ENCODE data around the gene TMOD2. TPM values are rescaled to one million over a fixed set of nuclear protein-coding genes. Genes with fewer than 3 reads are reported as not detected.
A peak's percentile ranks its signal among the peaks of the same experiment; 100 is the strongest.
"Not testable (repeated sequence)": the region's sequence is repeated elsewhere in the genome, so short reads cannot be mapped to it uniquely, and the experiment has no call there.

The TMOD2 gene
- total RNA-seq, 1 donor from 2014 or later, result 10.2 TPM

GRCh38 chr15:51775967-51776816 lies 24.8 kb downstream of the TMOD2 start:
- peak; percentile 22 for DNase-seq

- DNase-seq, result peak; percentile 66
Observed at GRCh38 chr15:51776952-51777569, 25.7 kb downstream of the TMOD2 start.

- no peak for DNase-seq
Observed at GRCh38 chr15:51780636-51781035, 29.2 kb downstream of the TMOD2 start.

GRCh38 chr15:51781506-51781905 lies 30.1 kb downstream of the TMOD2 start:
- no peak for DNase-seq

- DNase-seq, result no peak
Observed at GRCh38 chr15:51782357-51782896, 31.0 kb downstream of the TMOD2 start.

GRCh38 chr15:51783967-51784366 lies 32.6 kb downstream of the TMOD2 start:
- no peak for DNase-seq

- not testable (repeated sequence) for DNase-seq
Observed at GRCh38 chr15:51787130-51787529, 35.7 kb downstream of the TMOD2 start.

- DNase-seq, result not testable (repeated sequence)
Observed at GRCh38 chr15:51792474-51792873, 41.1 kb downstream of the TMOD2 start.

- no peak for DNase-seq
Observed at GRCh38 chr15:51793521-51794305, 42.3 kb downstream of the TMOD2 start.

GRCh38 chr15:51796847-51797401 lies 45.5 kb downstream of the TMOD2 start:
- no peak for DNase-seq

- no peak for DNase-seq
Observed at GRCh38 chr15:51798281-51798680, 46.9 kb downstream of the TMOD2 start.

GRCh38 chr15:51799282-51800252 lies 48.2 kb downstream of the TMOD2 start:
- no peak for DNase-seq

- DNase-seq, result no peak
Observed at GRCh38 chr15:51801391-51801835, 50.0 kb downstream of the TMOD2 start.

GRCh38 chr15:51802593-51802992 lies 51.2 kb downstream of the TMOD2 start:
- no peak for DNase-seq

- no peak for DNase-seq
Observed at GRCh38 chr15:51803965-51804364, 52.6 kb downstream of the TMOD2 start.

GRCh38 chr15:51806123-51806522 lies 54.7 kb downstream of the TMOD2 start:
- DNase-seq, result no peak

GRCh38 chr15:51809457-51809856 lies 58.1 kb downstream of the TMOD2 start:
- no peak for DNase-seq

- DNase-seq, result no peak
Observed at GRCh38 chr15:51812598-51812997, 61.2 kb downstream of the TMOD2 start.

GRCh38 chr15:51814606-51815005 lies 63.2 kb downstream of the TMOD2 start:
- DNase-seq, result no peak

- no peak for DNase-seq
Observed at GRCh38 chr15:51816611-51817010, 65.2 kb downstream of the TMOD2 start.

GRCh38 chr15:51818150-51818549 lies 66.8 kb downstream of the TMOD2 start:
- DNase-seq, result no peak
